ENCODE results near the gene TMEM63A.

DNA sequence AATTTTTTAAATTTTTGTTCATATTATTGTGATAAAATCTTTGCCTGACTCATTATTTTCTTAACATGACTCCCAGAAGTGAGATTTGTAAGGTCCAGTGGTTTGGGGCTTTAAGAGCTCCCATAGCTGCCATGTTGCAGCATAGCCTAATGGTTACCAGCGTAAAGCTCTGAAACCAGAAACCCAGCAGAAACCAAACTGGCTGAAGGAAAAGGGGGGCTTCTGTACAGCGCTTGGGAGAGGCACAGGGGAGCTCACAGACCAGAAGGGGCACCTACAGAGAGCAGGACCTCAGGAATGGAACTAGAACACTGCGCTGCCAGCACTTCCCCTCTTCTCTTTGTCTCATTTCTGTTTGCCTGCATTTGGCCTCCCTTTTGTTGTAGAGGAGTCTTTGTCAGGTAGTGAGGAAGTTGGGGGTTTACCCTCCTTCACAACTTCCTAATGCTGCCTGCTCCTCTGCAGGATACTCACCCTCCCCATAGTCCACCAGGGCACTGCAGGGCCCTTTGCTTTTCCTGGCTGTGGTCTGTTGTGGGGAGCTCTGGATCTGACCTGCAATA is 44.5 kb upstream of the TMEM63A start:
- TF ChIP-seq EZH2 (optimal IDR thresholded peaks at IDR 0.05; ENCODE audit: low read depth, low read length) (no peak), EZH2phosphoT487 (IDR thresholded peaks at IDR 0.05; ENCODE audit: low read length) (no peak)
- TF ChIP-seq, protein P1, sequence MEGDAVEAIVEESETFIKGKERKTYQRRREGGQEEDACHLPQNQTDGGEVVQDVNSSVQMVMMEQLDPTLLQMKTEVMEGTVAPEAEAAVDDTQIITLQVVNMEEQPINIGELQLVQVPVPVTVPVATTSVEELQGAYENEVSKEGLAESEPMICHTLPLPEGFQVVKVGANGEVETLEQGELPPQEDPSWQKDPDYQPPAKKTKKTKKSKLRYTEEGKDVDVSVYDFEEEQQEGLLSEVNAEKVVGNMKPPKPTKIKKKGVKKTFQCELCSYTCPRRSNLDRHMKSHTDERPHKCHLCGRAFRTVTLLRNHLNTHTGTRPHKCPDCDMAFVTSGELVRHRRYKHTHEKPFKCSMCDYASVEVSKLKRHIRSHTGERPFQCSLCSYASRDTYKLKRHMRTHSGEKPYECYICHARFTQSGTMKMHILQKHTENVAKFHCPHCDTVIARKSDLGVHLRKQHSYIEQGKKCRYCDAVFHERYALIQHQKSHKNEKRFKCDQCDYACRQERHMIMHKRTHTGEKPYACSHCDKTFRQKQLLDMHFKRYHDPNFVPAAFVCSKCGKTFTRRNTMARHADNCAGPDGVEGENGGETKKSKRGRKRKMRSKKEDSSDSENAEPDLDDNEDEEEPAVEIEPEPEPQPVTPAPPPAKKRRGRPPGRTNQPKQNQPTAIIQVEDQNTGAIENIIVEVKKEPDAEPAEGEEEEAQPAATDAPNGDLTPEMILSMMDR (IDR thresholded peaks at IDR 0.05; ENCODE audit: low read length): no peak

Data from MM.1S (cell line).